ENCODE measurements around the gene KRTAP9-2. TPM values are rescaled to one million over a fixed set of nuclear protein-coding genes. Genes with fewer than 3 reads are reported as not detected.
"Not testable (repeated sequence)": the region's sequence is repeated elsewhere in the genome, so short reads cannot be mapped to it uniquely, and the experiment has no call there.

Gene KRTAP9-2
- polyA plus RNA-seq (2013, experiment 1 of 2), result not detected
- polyA plus RNA-seq (2013, experiment 2 of 2), result not detected

GRCh38 chr17:41226598-41227095, at the start of gene KRTAP9-2:
Gene KRTAP9-2 (plus strand): TSS chr17:41226648. CDS start chr17:41226655, 7 bp downstream.
- not testable (repeated sequence) for H2AK5ac ChIP-seq (ENCODE audit: low read length); H2BK15ac ChIP-seq (replicated peaks; ENCODE audit: low read depth); H3K4me3 ChIP-seq (ENCODE audit: low read length); H4K8ac ChIP-seq (ENCODE audit: low read depth, low read length); H2BK120ac ChIP-seq (ENCODE audit: low read depth, low read length); H2BK5ac ChIP-seq (ENCODE audit: low read length); H3K9ac ChIP-seq (ENCODE audit: low read length); H3K4me2 ChIP-seq (ENCODE audit: low read length); H3K4ac ChIP-seq (ENCODE audit: low read depth, low read length); H3K27ac ChIP-seq (ENCODE audit: low read depth, low read length); H3K23ac ChIP-seq (ENCODE audit: low read length); H3K56ac ChIP-seq (ENCODE audit: low read length); H3K4me1 ChIP-seq (ENCODE audit: control insufficient read depth, low read depth, low read length); H3K36me3 ChIP-seq (ENCODE audit: control insufficient read depth, insufficient read depth, low read length); H3K27me3 ChIP-seq (ENCODE audit: insufficient read depth, low read length, poor library complexity); H3K18ac ChIP-seq (ENCODE audit: low read length); H4K5ac ChIP-seq (ENCODE audit: low read length); H3K79me1 ChIP-seq (ENCODE audit: low read length); DNase-seq; H3K79me2 ChIP-seq (ENCODE audit: control insufficient read depth, insufficient read depth, low read length)
- WGBS (ENCODE audit: extremely low coverage, insufficient coverage, low lambda C conversion rate), result no CpG with 5 or more reads among the region's 4 CpGs

GRCh38 chr17:41176744-41177387, 49.6 kb upstream of the KRTAP9-2 start:
- H3K4me3 ChIP-seq (ENCODE audit: low read length), result no peak overlapping the region
- no peak overlapping the region for H2BK5ac ChIP-seq (ENCODE audit: low read length)
- no peaks in the 10 kb centered on the region for H3K4me1 ChIP-seq (ENCODE audit: control insufficient read depth, low read depth, low read length)
- no peak overlapping the region for H3K4ac ChIP-seq (ENCODE audit: low read depth, low read length)
- H3K9ac ChIP-seq (ENCODE audit: low read length), result no peak overlapping the region
- WGBS (ENCODE audit: extremely low coverage, insufficient coverage, low lambda C conversion rate), result no CpG with 5 or more reads among the region's 3 CpGs
- H3K56ac ChIP-seq (ENCODE audit: low read length), result no peak overlapping the region
- H2BK15ac ChIP-seq (replicated peaks; ENCODE audit: low read depth), result no peak overlapping the region
- no peaks in the 10 kb centered on the region for H3K27me3 ChIP-seq (ENCODE audit: insufficient read depth, low read length, poor library complexity)
- H2AK5ac ChIP-seq (ENCODE audit: low read length), result no peak overlapping the region
- no peak overlapping the region for H2BK120ac ChIP-seq (ENCODE audit: low read depth, low read length)
- no peak overlapping the region for H3K4me2 ChIP-seq (ENCODE audit: low read length)
- H3K36me3 ChIP-seq (ENCODE audit: control insufficient read depth, insufficient read depth, low read length), result no peaks in the 10 kb centered on the region
- H3K79me2 ChIP-seq (ENCODE audit: control insufficient read depth, insufficient read depth, low read length), result no peaks in the 10 kb centered on the region
- H4K5ac ChIP-seq (ENCODE audit: low read length), result no peak overlapping the region
- no peak for DNase-seq
- no peak overlapping the region for H4K8ac ChIP-seq (ENCODE audit: low read depth, low read length)
- H3K23ac ChIP-seq (ENCODE audit: low read length), result no peak overlapping the region
- H3K79me1 ChIP-seq (ENCODE audit: low read length), result no peaks in the 10 kb centered on the region
- no peak overlapping the region for H3K27ac ChIP-seq (ENCODE audit: low read depth, low read length)
- H3K18ac ChIP-seq (ENCODE audit: low read length), result no peak overlapping the region

GRCh38 chr17:41177727-41178271, 48.6 kb upstream of the KRTAP9-2 start, which contains the start of gene KRTAP4-2:
Gene KRTAP4-2 (minus strand): TSS chr17:41178221. CDS start chr17:41178164, 57 bp downstream.
- Histone ChIP-seq H3K4me1 (ENCODE audit: control insufficient read depth, low read depth, low read length) (no peaks in the 10 kb centered on the region), H3K36me3 (ENCODE audit: control insufficient read depth, insufficient read depth, low read length) (no peaks in the 10 kb centered on the region), H2BK120ac (ENCODE audit: low read depth, low read length) (no peak within 1 kb of the TSS), H4K8ac (ENCODE audit: low read depth, low read length) (no peak within 1 kb of the TSS), H3K18ac (ENCODE audit: low read length) (no peak within 1 kb of the TSS), H3K4me2 (ENCODE audit: low read length) (no peak within 1 kb of the TSS), H3K4ac (ENCODE audit: low read depth, low read length) (no peak within 1 kb of the TSS), H3K27me3 (ENCODE audit: insufficient read depth, low read length, poor library complexity) (no peaks in the 10 kb centered on the region), H3K27ac (ENCODE audit: low read depth, low read length) (no peak within 1 kb of the TSS), H4K5ac (ENCODE audit: low read length) (no peak within 1 kb of the TSS), H3K4me3 (ENCODE audit: low read length) (no peak within 1 kb of the TSS), H2AK5ac (ENCODE audit: low read length) (no peak within 1 kb of the TSS), H3K79me2 (ENCODE audit: control insufficient read depth, insufficient read depth, low read length) (no peaks in the 10 kb centered on the region), H2BK5ac (ENCODE audit: low read length) (no peak within 1 kb of the TSS), H2BK15ac (replicated peaks; ENCODE audit: low read depth) (no peak within 1 kb of the TSS), H3K79me1 (ENCODE audit: low read length) (no peaks in the 10 kb centered on the region), H3K56ac (ENCODE audit: low read length) (no peak within 1 kb of the TSS), H3K23ac (ENCODE audit: low read length) (no peak within 1 kb of the TSS), H3K9ac (ENCODE audit: low read length) (no peak within 1 kb of the TSS)
- DNase-seq, result no peak
- WGBS (ENCODE audit: extremely low coverage, insufficient coverage, low lambda C conversion rate), result no CpG with 5 or more reads among the region's 7 CpGs

GRCh38 chr17:41178341-41178740, 48.1 kb upstream of the KRTAP9-2 start:
- H3K79me2 ChIP-seq (ENCODE audit: control insufficient read depth, insufficient read depth, low read length), result no peaks in the 10 kb centered on the region
- no peak for DNase-seq
- H3K56ac ChIP-seq (ENCODE audit: low read length), result no peak overlapping the region
- H3K36me3 ChIP-seq (ENCODE audit: control insufficient read depth, insufficient read depth, low read length), result no peaks in the 10 kb centered on the region
- H3K27ac ChIP-seq (ENCODE audit: low read depth, low read length), result no peak overlapping the region
- no peak overlapping the region for H3K4me3 ChIP-seq (ENCODE audit: low read length)
- H3K18ac ChIP-seq (ENCODE audit: low read length), result no peak overlapping the region
- no peak overlapping the region for H3K9ac ChIP-seq (ENCODE audit: low read length)
- no peak overlapping the region for H2BK120ac ChIP-seq (ENCODE audit: low read depth, low read length)
- no peaks in the 10 kb centered on the region for H3K79me1 ChIP-seq (ENCODE audit: low read length)
- no CpG with 5 or more reads among the region's 3 CpGs for WGBS (ENCODE audit: extremely low coverage, insufficient coverage, low lambda C conversion rate)
- H3K27me3 ChIP-seq (ENCODE audit: insufficient read depth, low read length, poor library complexity), result no peaks in the 10 kb centered on the region
- H2AK5ac ChIP-seq (ENCODE audit: low read length), result no peak overlapping the region
- H3K4me1 ChIP-seq (ENCODE audit: control insufficient read depth, low read depth, low read length), result no peaks in the 10 kb centered on the region
- no peak overlapping the region for H3K4ac ChIP-seq (ENCODE audit: low read depth, low read length)
- H2BK15ac ChIP-seq (replicated peaks; ENCODE audit: low read depth), result no peak overlapping the region
- H3K23ac ChIP-seq (ENCODE audit: low read length), result no peak overlapping the region
- H3K4me2 ChIP-seq (ENCODE audit: low read length), result no peak overlapping the region
- no peak overlapping the region for H2BK5ac ChIP-seq (ENCODE audit: low read length)
- H4K5ac ChIP-seq (ENCODE audit: low read length), result no peak overlapping the region
- H4K8ac ChIP-seq (ENCODE audit: low read depth, low read length), result no peak overlapping the region

- WGBS (ENCODE audit: extremely low coverage, insufficient coverage, low lambda C conversion rate), result no CpG with 5 or more reads among the region's 1 CpG
- H3K4me3 ChIP-seq (ENCODE audit: low read length), result no peak overlapping the region
- no peak overlapping the region for H3K4ac ChIP-seq (ENCODE audit: low read depth, low read length)
- no peak overlapping the region for H3K23ac ChIP-seq (ENCODE audit: low read length)
- no peaks in the 10 kb centered on the region for H3K4me1 ChIP-seq (ENCODE audit: control insufficient read depth, low read depth, low read length)
- DNase-seq, result no peak
- no peaks in the 10 kb centered on the region for H3K79me2 ChIP-seq (ENCODE audit: control insufficient read depth, insufficient read depth, low read length)
- H3K79me1 ChIP-seq (ENCODE audit: low read length), result no peaks in the 10 kb centered on the region
- no peak overlapping the region for H2BK5ac ChIP-seq (ENCODE audit: low read length)
- no peak overlapping the region for H3K9ac ChIP-seq (ENCODE audit: low read length)
- no peak overlapping the region for H3K27ac ChIP-seq (ENCODE audit: low read depth, low read length)
- H3K4me2 ChIP-seq (ENCODE audit: low read length), result no peak overlapping the region
- H4K5ac ChIP-seq (ENCODE audit: low read length), result no peak overlapping the region
- no peak overlapping the region for H2AK5ac ChIP-seq (ENCODE audit: low read length)
- H2BK120ac ChIP-seq (ENCODE audit: low read depth, low read length), result no peak overlapping the region
- H3K36me3 ChIP-seq (ENCODE audit: control insufficient read depth, insufficient read depth, low read length), result no peaks in the 10 kb centered on the region
- H3K27me3 ChIP-seq (ENCODE audit: insufficient read depth, low read length, poor library complexity), result no peaks in the 10 kb centered on the region
- no peak overlapping the region for H2BK15ac ChIP-seq (replicated peaks; ENCODE audit: low read depth)
- H3K56ac ChIP-seq (ENCODE audit: low read length), result no peak overlapping the region
- no peak overlapping the region for H3K18ac ChIP-seq (ENCODE audit: low read length)
- no peak overlapping the region for H4K8ac ChIP-seq (ENCODE audit: low read depth, low read length)
Observed at GRCh38 chr17:41178843-41179616, 47.4 kb upstream of the KRTAP9-2 start.

All from mesendoderm (in vitro differentiated cells).